OCI-LY1 (cell line): Measurements from ENCODE around the gene S1PR4.

Source experiments
- H2AFZ ChIP-seq: fragments of 200-600 bp; sonication (generic), shearing (Covaris generic); 2 replicates; pipeline ENCODE4 v1.6.0; 2014; ENCODE audit warnings: antibody characterized with exemption, mild to moderate bottlenecking, low read length
- H3F3A ChIP-seq: fragments of 200-600 bp; sonication (generic), shearing (Covaris generic); 2 replicates; pipeline ENCODE4 v1.6.0; 2014; ENCODE audit warnings: mild to moderate bottlenecking, antibody characterized with exemption, low read length, moderate library complexity; ENCODE audit not compliant: insufficient read depth
- H3K27ac ChIP-seq: fragments of 200-600 bp; sonication (generic); 2 replicates; pipeline ENCODE4 v1.5.1; 2014; ENCODE audit warnings: low read length, mixed run types, mild to moderate bottlenecking, low read depth; ENCODE audit not compliant: poor library complexity, severe bottlenecking
- H3K27me3 ChIP-seq: fragments of 200-600 bp; sonication (generic); 2 replicates; pipeline ENCODE4 v1.6.0; 2014; ENCODE audit warnings: antibody characterized with exemption, mild to moderate bottlenecking, low read length, moderate library complexity; ENCODE audit not compliant: insufficient read depth
- H3K36me3 ChIP-seq: fragments of 200-600 bp; sonication (generic); 2 replicates; pipeline ENCODE4 v1.6.1; 2014; ENCODE audit warnings: mild to moderate bottlenecking, antibody characterized with exemption, low read length, moderate library complexity, mixed read lengths; ENCODE audit not compliant: insufficient read depth
- H3K4me1 ChIP-seq: fragments of 200-600 bp; sonication (generic); 2 replicates; pipeline ENCODE4 v1.5.1; 2014; ENCODE audit warnings: mild to moderate bottlenecking, low read length, moderate library complexity; ENCODE audit not compliant: insufficient read depth, severe bottlenecking
- H3K4me2 ChIP-seq: fragments of 200-600 bp; sonication (generic), shearing (Covaris generic); 2 replicates; pipeline ENCODE4 v1.6.1; 2014; ENCODE audit warnings: low read length
- H3K4me3 ChIP-seq: fragments of 200-600 bp; sonication (generic); 2 replicates; pipeline ENCODE4 v1.5.1; 2014; ENCODE audit warnings: low read length, low read depth, mild to moderate bottlenecking, mixed read lengths; ENCODE audit not compliant: poor library complexity, severe bottlenecking
- H3K79me2 ChIP-seq: fragments of 200-600 bp; shearing (Covaris generic); 2 replicates; pipeline ENCODE4 v1.6.1; 2016; ENCODE audit warnings: mixed run types, low read length, mixed read lengths; ENCODE audit not compliant: insufficient read depth
- H3K9ac ChIP-seq: fragments of 200-600 bp; sonication (generic), shearing (Covaris generic); 2 replicates; pipeline ENCODE4 v1.6.1; 2014; ENCODE audit warnings: mild to moderate bottlenecking, low read length, mixed read lengths
- H3K9me2 ChIP-seq: fragments of 200-600 bp; sonication (generic), shearing (Covaris generic); 2 replicates; pipeline ENCODE4 v1.6.1; 2014; ENCODE audit warnings: low read depth, mild to moderate bottlenecking, low read length, mixed read lengths
- H3K9me3 ChIP-seq: fragments of 200-600 bp; shearing (Covaris generic); 2 replicates; pipeline ENCODE4 v1.6.1; 2014; ENCODE audit warnings: low read length, mixed read lengths
- H4K20me1 ChIP-seq: fragments of 200-600 bp; sonication (generic), shearing (Covaris generic); 2 replicates; pipeline ENCODE4 v1.6.0; 2016; ENCODE audit warnings: mild to moderate bottlenecking, low read length; ENCODE audit not compliant: insufficient read depth
- CTCF ChIP-seq: fragments of 200-600 bp; sonication (generic), shearing (Covaris generic); IDR thresholded peaks from 2 replicates; pipeline ENCODE4 v1.5.1; 2017; ENCODE audit warnings: mild to moderate bottlenecking, antibody characterized with exemption, low read length, moderate library complexity, mixed read lengths
- EZH2 ChIP-seq: fragments of 200-600 bp; sonication (generic), shearing (Covaris generic); IDR thresholded peaks from 2 replicates; pipeline ENCODE4 v1.8.0; 2017; ENCODE audit warnings: borderline replicate concordance, mixed run types, mild to moderate bottlenecking, antibody characterized with exemption, low read length, moderate library complexity, mixed read lengths

The S1PR4 gene

DNA sequence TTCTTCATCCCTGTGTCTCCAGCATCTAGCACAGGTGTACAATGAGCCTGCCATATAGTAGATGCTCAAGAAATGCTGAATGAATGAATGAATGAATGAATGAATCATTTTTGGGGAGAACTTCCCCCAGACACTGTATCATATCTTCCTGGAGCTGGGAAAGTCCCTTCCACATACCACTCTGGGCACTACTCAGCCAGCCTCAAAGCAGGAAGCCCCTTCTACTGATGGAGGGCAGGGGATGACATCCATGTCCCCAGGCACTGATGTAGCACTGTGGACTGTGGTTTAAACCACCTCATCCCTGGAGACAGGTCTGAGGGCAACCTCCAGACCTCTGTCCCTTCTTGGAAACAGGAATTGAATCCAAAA lies 37.9 kb upstream of the S1PR4 start:
- H3K27me3 ChIP-seq, result peaks cover 4% of the 10 kb centered on the region; the same call in 1 of the 2 replicates
- H3K4me3 ChIP-seq, result no peak overlapping the region

GRCh38 chr19:3142292-3142670 lies 36.3 kb upstream of the S1PR4 start:
- Histone ChIP-seq H4K20me1 (no peaks in the 10 kb centered on the region), H3K9me3 (no peaks in the 10 kb centered on the region), H3K27ac (no peak overlapping the region), H3K79me2 (no peaks in the 10 kb centered on the region), H3K36me3 (no peaks in the 10 kb centered on the region), H2AFZ (no peak overlapping the region), H3K9me2 (no peaks in the 10 kb centered on the region), H3K4me1 (no peaks in the 10 kb centered on the region), H3K4me2 (no peak overlapping the region), H3K9ac (no peak overlapping the region), H3F3A (no peaks in the 10 kb centered on the region), H3K27me3 (peaks cover 3% of the 10 kb centered on the region; the same call in 1 of the 2 replicates), H3K4me3 (no peak overlapping the region)
- TF ChIP-seq EZH2, result no peak
- no peak for TF ChIP-seq CTCF

More for the DNA sequence above, 37.9 kb upstream of the S1PR4 start:
- H3K79me2 ChIP-seq, result no peaks in the 10 kb centered on the region
- no peak for TF ChIP-seq EZH2
- TF ChIP-seq CTCF, result no peak
- no peak overlapping the region for H3K4me2 ChIP-seq
- H3K36me3 ChIP-seq, result no peaks in the 10 kb centered on the region
- H4K20me1 ChIP-seq, result no peaks in the 10 kb centered on the region
- no peaks in the 10 kb centered on the region for H3K9me3 ChIP-seq
- H3K27ac ChIP-seq, result no peak overlapping the region
- H3K9ac ChIP-seq, result no peak overlapping the region
- no peak overlapping the region for H2AFZ ChIP-seq
- no peaks in the 10 kb centered on the region for H3K9me2 ChIP-seq
- H3F3A ChIP-seq, result no peaks in the 10 kb centered on the region
- no peaks in the 10 kb centered on the region for H3K4me1 ChIP-seq

DNA sequence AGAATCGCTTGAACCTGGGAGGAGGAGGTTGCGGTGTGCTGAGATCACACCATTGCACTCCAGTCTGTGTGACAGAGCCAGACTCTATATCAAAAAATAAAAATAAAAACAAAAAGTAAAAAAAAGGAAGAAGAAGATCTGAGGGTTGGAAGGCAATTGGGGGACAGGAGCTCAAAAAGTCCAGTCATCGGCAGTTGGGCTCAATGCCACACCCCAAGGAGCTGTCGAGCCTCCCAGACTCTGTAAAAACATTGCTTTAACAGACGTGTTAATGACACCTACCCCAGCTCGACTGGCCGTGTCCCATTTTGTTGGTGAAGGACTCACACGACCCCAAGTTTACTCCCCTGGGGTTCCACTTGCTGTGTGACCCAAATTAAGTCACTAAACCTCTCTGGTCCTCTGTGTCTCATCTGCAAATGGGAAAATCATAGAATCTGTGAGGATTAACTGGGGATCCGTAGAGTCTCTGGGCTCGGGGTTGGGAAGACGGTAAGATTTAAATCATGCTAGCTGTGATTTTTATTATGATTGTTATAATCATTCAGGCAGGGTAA lies 35.7 kb upstream of the S1PR4 start:
- Histone ChIP-seq H3K79me2 (no peaks in the 10 kb centered on the region), H3K27ac (no peak overlapping the region), H3F3A (no peaks in the 10 kb centered on the region), H3K9me3 (no peaks in the 10 kb centered on the region), H3K4me1 (no peaks in the 10 kb centered on the region), H3K36me3 (no peaks in the 10 kb centered on the region), H3K4me3 (no peak overlapping the region), H3K4me2 (no peak overlapping the region), H3K27me3 (peaks cover 3% of the 10 kb centered on the region; the same call in 1 of the 2 replicates), H3K9me2 (no peaks in the 10 kb centered on the region), H4K20me1 (no peaks in the 10 kb centered on the region), H2AFZ (no peak overlapping the region), H3K9ac (no peak overlapping the region)
- no peak for TF ChIP-seq CTCF
- no peak for TF ChIP-seq EZH2
